GM12878 (cell line): Measurements from ENCODE around the gene THADA. TPM values are rescaled to one million over a fixed set of nuclear protein-coding genes. Genes with fewer than 3 reads are reported as not detected.

Experiments
- BCL11A ChIP-seq: IDR thresholded peaks from 2 replicates; pipeline ENCODE4 v1.6.1; 2011; ENCODE audit warnings: low read depth, low read length
- CBFB ChIP-seq: IDR thresholded peaks from 2 replicates; pipeline ENCODE4 v1.6.1; 2016; ENCODE audit warnings: antibody characterized with exemption, low read depth
- CUX1 ChIP-seq: IDR thresholded peaks from 2 replicates; pipeline ENCODE4 v1.6.1; 2012; ENCODE audit warnings: improper control_type of control experiment, low read depth, low read length; ENCODE audit not compliant: insufficient replicate concordance
- E2F4 ChIP-seq: IDR thresholded peaks from 2 replicates; pipeline ENCODE4 v1.6.1; 2012; ENCODE audit warnings: low read depth, low read length, improper control_type of control experiment
- EED ChIP-seq: sonication (generic); IDR thresholded peaks from 2 replicates; pipeline ENCODE4 v1.6.1; 2016; ENCODE audit warnings: antibody characterized with exemption, low read depth
- EGR1 ChIP-seq, 2 experiments: IDR thresholded peaks; 1 replicate in 1 of 2; 2 replicates in 1 of 2; pipeline ENCODE4 v1.6.1; 2011 to 2012; ENCODE audit warnings: low read depth in 2 of 2, low read length in 2 of 2, borderline replicate concordance in 1 of 2, mild to moderate bottlenecking in 1 of 2, moderate library complexity in 1 of 2
- GATAD2B ChIP-seq: fragments of 450-650 bp; conservative IDR thresholded peaks from 2 replicates; pipeline ENCODE4 v1.6.1; 2017; ENCODE audit warnings: low read depth, mild to moderate bottlenecking, moderate library complexity
- IKZF2 ChIP-seq, 2 experiments: fragments of 450-650 bp; IDR thresholded peaks; 2 replicates each; pipeline ENCODE4 v1.6.1; 2017; ENCODE audit warnings: mild to moderate bottlenecking in 2 of 2, moderate library complexity in 2 of 2
- IRF4 ChIP-seq: IDR thresholded peaks from 2 replicates; pipeline ENCODE4 v1.6.1; 2011; ENCODE audit warnings: low read depth, low read length
- KDM1A ChIP-seq: fragments of 200-600 bp; sonication (generic); IDR thresholded peaks from 2 replicates; pipeline ENCODE4 v1.6.1; 2016; ENCODE audit warnings: borderline replicate concordance
- NFYA ChIP-seq: IDR thresholded peaks from 2 replicates; pipeline ENCODE4 v1.6.1; 2011; ENCODE audit warnings: low read depth, mild to moderate bottlenecking, low read length, improper control_type of control experiment, borderline replicate concordance
- NFYB ChIP-seq: IDR thresholded peaks from 2 replicates; pipeline ENCODE4 v1.6.1; 2011; ENCODE audit warnings: low read depth, mild to moderate bottlenecking, low read length, improper control_type of control experiment, moderate library complexity; ENCODE audit not compliant: insufficient read depth
- NR2C2 ChIP-seq: IDR thresholded peaks from 2 replicates; pipeline ENCODE4 v1.6.1; 2011; ENCODE audit warnings: borderline replicate concordance, low read depth; ENCODE audit not compliant: control insufficient read depth, insufficient read length
- NRF1 ChIP-seq: conservative IDR thresholded peaks from 2 replicates; pipeline ENCODE4 v1.6.1; 2011; ENCODE audit warnings: mild to moderate bottlenecking, low read depth, low read length, improper control_type of control experiment
- RAD51 ChIP-seq: fragments of 450-650 bp; IDR thresholded peaks from 2 replicates; pipeline ENCODE4 v1.6.1; 2016; ENCODE audit warnings: moderate library complexity, mild to moderate bottlenecking, inconsistent platforms
- RFX5 ChIP-seq: IDR thresholded peaks from 2 replicates; pipeline ENCODE4 v1.6.1; 2011; ENCODE audit warnings: low read depth, low read length, improper control_type of control experiment
- SIX5 ChIP-seq: IDR thresholded peaks from 2 replicates; pipeline ENCODE4 v1.6.1; 2011; ENCODE audit warnings: mild to moderate bottlenecking, low read depth, low read length, moderate library complexity; ENCODE audit not compliant: severe bottlenecking
- SREBF2 ChIP-seq: IDR thresholded peaks from 2 replicates; pipeline ENCODE4 v1.6.1; 2012; ENCODE audit warnings: mild to moderate bottlenecking, low read length
- STAT1 ChIP-seq: fragments of 450-650 bp; conservative IDR thresholded peaks from 2 replicates; pipeline ENCODE4 v1.6.1; 2014; ENCODE audit warnings: antibody characterized with exemption, mild to moderate bottlenecking
- SUPT20H ChIP-seq: IDR thresholded peaks from 2 replicates; pipeline ENCODE4 v1.6.1; 2011; ENCODE audit warnings: low read depth, mild to moderate bottlenecking, low read length, moderate library complexity, borderline replicate concordance; ENCODE audit not compliant: control insufficient read depth
- TAF1 ChIP-seq: IDR thresholded peaks from 2 replicates; pipeline ENCODE4 v1.6.1; 2011; ENCODE audit warnings: mild to moderate bottlenecking, low read depth, low read length, borderline replicate concordance
- ZZZ3 ChIP-seq: IDR thresholded peaks from 2 replicates; pipeline ENCODE4 v1.6.1; 2011; ENCODE audit warnings: low read depth; ENCODE audit not compliant: control insufficient read depth, insufficient read length
- polyA plus RNA-seq, 11 experiments: library from polyadenylated mRNA; depleted of rRNA in 4 of 11; unstranded in 6 of 11; stranded (reverse) in 5 of 11; fragments of >200 nt; fragmentation: Nextera tagmentation in 4 of 11; fragmentation: Illumina TruSeq in 1 of 11; extraction: Ambion mirVana in 4 of 11; extraction: Trizol in 1 of 11; gene quantifications; 1 replicate in 1 of 11; 2 replicates in 10 of 11; pipeline versions ENCODE4 v1.2.1 to v1.2.3, GENCODE V29; 2011 to 2016; ENCODE audit warnings: inconsistent platforms in 2 of 11, missing spikeins in 2 of 11, low read depth in 1 of 11
- total RNA-seq, 4 experiments: library from RNA; depleted of rRNA in 3 of 4; stranded (reverse); fragments of >200 nt in 3 of 4; fragmentation: Illumina TruSeq in 1 of 4; extraction: Trizol in 1 of 4; gene quantifications; 2 replicates each; pipeline versions ENCODE4 v1.2.1 to v1.2.3, GENCODE V29; 2013 to 2021
- TF ChIP-seq, protein P1 (sequence below): IDR thresholded peaks from 2 replicates; pipeline ENCODE4 v1.6.1; 2012; ENCODE audit warnings: low read length, inconsistent platforms

THADA gene
- total and polyA plus RNA-seq, 10 of the 15 experiments (the other 5 are each of a cell fraction or from before 2014, with no cell fraction given) = 14.6 to 33.2 (median 23.2) TPM

GRCh38 chr2:43426305-43427031 is 169.4 kb downstream of the THADA start (continued):
- TF ChIP-seq TAF1 = no peak; the same call in 1 of the 2 replicates
- TF ChIP-seq SREBF2 = no peak
- peak; percentile 90 for TF ChIP-seq GATAD2B
- TF ChIP-seq BCL11A = peak; percentile 94
- TF ChIP-seq NR2C2 = no peak
- no peak for TF ChIP-seq NRF1
- peak; percentile 69 for TF ChIP-seq RAD51
- TF ChIP-seq CBFB = peak; percentile 72; the same call in 1 of the 2 replicates
- peak; percentile 96 for TF ChIP-seq IRF4
- TF ChIP-seq SIX5 = no peak
- TF ChIP-seq EGR1 (IDR thresholded peaks at IDR 0.05; ENCODE audit: borderline replicate concordance in 1 of 2, low read depth in 2 of 2, low read length in 2 of 2) = no peak
- peak; percentile 93 for TF ChIP-seq EED
- TF ChIP-seq, protein P1, sequence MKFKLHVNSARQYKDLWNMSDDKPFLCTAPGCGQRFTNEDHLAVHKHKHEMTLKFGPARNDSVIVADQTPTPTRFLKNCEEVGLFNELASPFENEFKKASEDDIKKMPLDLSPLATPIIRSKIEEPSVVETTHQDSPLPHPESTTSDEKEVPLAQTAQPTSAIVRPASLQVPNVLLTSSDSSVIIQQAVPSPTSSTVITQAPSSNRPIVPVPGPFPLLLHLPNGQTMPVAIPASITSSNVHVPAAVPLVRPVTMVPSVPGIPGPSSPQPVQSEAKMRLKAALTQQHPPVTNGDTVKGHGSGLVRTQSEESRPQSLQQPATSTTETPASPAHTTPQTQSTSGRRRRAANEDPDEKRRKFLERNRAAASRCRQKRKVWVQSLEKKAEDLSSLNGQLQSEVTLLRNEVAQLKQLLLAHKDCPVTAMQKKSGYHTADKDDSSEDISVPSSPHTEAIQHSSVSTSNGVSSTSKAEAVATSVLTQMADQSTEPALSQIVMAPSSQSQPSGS = peak; percentile 99
- TF ChIP-seq E2F4 = no peak
- peak; percentile 42 for TF ChIP-seq CUX1
- TF ChIP-seq SUPT20H = no peak
- no peak for TF ChIP-seq NFYB
- TF ChIP-seq NFYA = no peak
- TF ChIP-seq STAT1 = no peak
- no peak for TF ChIP-seq KDM1A
- TF ChIP-seq ZZZ3 = no peak
- TF ChIP-seq IKZF2 (IDR thresholded peaks at IDR 0.05) = peak; percentile 98
- TF ChIP-seq RFX5 = no peak
